OCI-LY3 (cell line): ENCODE data around the gene CERS6.

Experiments
- CTCF ChIP-seq: fragments of 200-600, 300-600 bp; sonication (generic); IDR thresholded peaks from 2 replicates; pipeline ENCODE4 v1.5.1; 2014; ENCODE audit warnings: antibody characterized with exemption, low read length, low read depth
- EZH2phosphoT487 ChIP-seq: fragments of 200-600 bp; shearing (Covaris generic); IDR thresholded peaks from 2 replicates; pipeline ENCODE4 v1.6.1; 2018; ENCODE audit warnings: antibody characterized with exemption, mixed run types, low read depth

- TF ChIP-seq CTCF (no peak), EZH2phosphoT487 (no peak)
These were observed 360.3 kb downstream of the CERS6 start for GRCh38 chr2:168816369-168816768.
